Breast epithelium (tissue), 4 donors: ENCODE results near the gene HPCAL1. TPM values are rescaled to one million over a fixed set of nuclear protein-coding genes. Genes with fewer than 3 reads are reported as not detected.

Experiments
- DNase-seq, 2 donors: peaks; one replicate each; pipeline ENCODE4 v3.0.0-alpha.2; 2019; ENCODE audit warnings: low spot score in 2 of 2
- H3K27ac ChIP-seq, 2 donors: fragments of 200-600 bp; sonication (generic) in 1 of 2; one replicate each; pipeline ENCODE4 v1.5.1; 2016 to 2019; ENCODE audit warnings: mild to moderate bottlenecking in 1 of 2
- H3K27me3 ChIP-seq, 2 donors: fragments of 200-600 bp; sonication (generic) in 1 of 2; one replicate each; pipeline versions ENCODE4 v1.5.1 to v1.6.0; 2017 to 2019; ENCODE audit warnings: control low read depth in 1 of 2, mild to moderate bottlenecking in 1 of 2
- H3K36me3 ChIP-seq: fragments of 200-600 bp; one replicate; pipeline ENCODE4 v1.5.1; 2019
- H3K4me1 ChIP-seq, 2 donors: fragments of 200-600 bp; sonication (generic); one replicate each; pipeline ENCODE4 v1.5.1; 2016 to 2019; ENCODE audit warnings: control low read depth in 1 of 2
- H3K4me3 ChIP-seq, 3 donors: fragments of 200-600 bp; sonication (generic); 1 replicate in 2 of 3; 2 replicates in 1 of 3; pipeline ENCODE4 v1.5.1; 2016 to 2019; ENCODE audit warnings: mild to moderate bottlenecking in 3 of 3, moderate library complexity in 2 of 3
- H3K9me3 ChIP-seq, 2 donors: fragments of 200-600 bp; sonication (generic) in 1 of 2; one replicate each; pipeline ENCODE4 v1.5.1; 2016 to 2019; ENCODE audit warnings: control low read depth in 1 of 2
- CTCF ChIP-seq, 3 donors: fragments of 450-650 bp; IDR thresholded peaks; one replicate each; pipeline ENCODE4 v1.5.1; 2016 to 2017; ENCODE audit warnings: antibody characterized with exemption in 3 of 3, mild to moderate bottlenecking in 3 of 3, moderate library complexity in 3 of 3
- POLR2A ChIP-seq: fragments of 450-650 bp; IDR thresholded peaks from one replicate; pipeline ENCODE4 v1.6.1; 2016; ENCODE audit warnings: antibody characterized with exemption, mild to moderate bottlenecking, moderate library complexity
- POLR2AphosphoS5 ChIP-seq, 3 donors: sonication (generic); formaldehyde crosslinking; IDR thresholded peaks; one replicate each; pipeline ENCODE4 v1.6.1; 2017; ENCODE audit warnings: antibody characterized with exemption in 3 of 3
- intact Hi-C: fragments of 100-400 bp; cut with DNase I; formaldehyde crosslinking; loops from one replicate; pipeline ENCODE4 v1.15.1; 2023; ENCODE audit warnings: low total_unique reads
- total RNA-seq, 3 donors: library from RNA; depleted of rRNA; stranded (reverse); fragments of >200 nt; gene quantifications; one replicate each; pipeline ENCODE4 v1.1.0, GENCODE V29; 2016

HPCAL1 gene
- total RNA-seq, 3 donors from 2014 or later, result 38.6 to 41.9 (median 41.6) TPM

GRCh38 chr2:10345813-10346212, 43.1 kb downstream of the HPCAL1 start:
- Histone ChIP-seq H3K9me3 (no peaks in the 10 kb centered on the region), H3K4me1 (no peaks in the 10 kb centered on the region), H3K36me3 (no peaks in the 10 kb centered on the region), H3K27me3 (no peaks in the 10 kb centered on the region), H3K27ac (no peak overlapping the region), H3K4me3 (no peak overlapping the region)
- intact Hi-C loops, result loop anchor here (2.0 kb wide), 1 partner anchor 55 kb away; no protein-coding TSS in a partner anchor
- no peak for DNase-seq
- no peak for TF ChIP-seq CTCF (IDR thresholded peaks at IDR 0.05)
- TF ChIP-seq POLR2A, result no peak
- TF ChIP-seq POLR2AphosphoS5 (IDR thresholded peaks at IDR 0.05), result no peak

GRCh38 chr2:10346929-10347561, 44.3 kb downstream of the HPCAL1 start:
- intact Hi-C loops, result no loop called here
- Histone ChIP-seq H3K9me3 (no peaks in the 10 kb centered on the region), H3K36me3 (no peaks in the 10 kb centered on the region), H3K4me1 (no peaks in the 10 kb centered on the region), H3K27ac (peak overlapping the region in 1 of 2 donors; percentile 16), H3K27me3 (no peaks in the 10 kb centered on the region), H3K4me3 (no peak overlapping the region)
- DNase-seq, result no peak
- TF ChIP-seq POLR2AphosphoS5 (IDR thresholded peaks at IDR 0.05) (no peak), POLR2A (no peak), CTCF (IDR thresholded peaks at IDR 0.05) (no peak)

- peak overlapping the region in 1 of 2 donors; percentile 16 for H3K27ac ChIP-seq
- intact Hi-C loops, result no loop called here
- no peak overlapping the region for H3K4me3 ChIP-seq
- H3K4me1 ChIP-seq, result no peaks in the 10 kb centered on the region
- no peak for DNase-seq
- H3K27me3 ChIP-seq, result no peaks in the 10 kb centered on the region
- H3K36me3 ChIP-seq, result no peaks in the 10 kb centered on the region
- TF ChIP-seq POLR2A (no peak), CTCF (IDR thresholded peaks at IDR 0.05) (no peak), POLR2AphosphoS5 (IDR thresholded peaks at IDR 0.05) (no peak)
- H3K9me3 ChIP-seq, result no peaks in the 10 kb centered on the region
Measured at GRCh38 chr2:10347562-10347948, 44.9 kb downstream of the HPCAL1 start.

DNA sequence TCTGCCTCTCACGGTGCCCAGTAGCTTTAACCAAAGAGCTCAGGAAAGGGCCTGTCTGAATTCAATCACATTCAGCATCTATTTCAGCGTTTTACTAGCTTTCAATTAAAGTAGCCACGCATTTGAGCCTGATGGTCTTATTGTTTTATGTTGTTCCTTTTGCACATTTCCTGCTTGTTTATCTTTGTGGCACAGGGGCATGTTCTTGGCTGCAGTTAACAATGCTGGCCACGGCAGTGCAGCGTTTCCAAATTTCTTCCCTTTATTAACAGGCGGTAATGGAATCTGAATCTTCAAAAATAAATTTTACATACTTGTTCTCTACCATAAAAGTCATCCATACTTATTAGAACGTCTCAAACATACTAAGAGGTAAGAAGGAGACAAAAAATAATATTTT, 46.2 kb downstream of the HPCAL1 start:
- DNase-seq, result no peak
- no peak for TF ChIP-seq POLR2AphosphoS5 (IDR thresholded peaks at IDR 0.05)
- intact Hi-C loops, result no loop called here
- Histone ChIP-seq H3K9me3 (no peaks in the 10 kb centered on the region), H3K4me1 (no peaks in the 10 kb centered on the region), H3K27me3 (no peaks in the 10 kb centered on the region), H3K36me3 (no peaks in the 10 kb centered on the region), H3K27ac (no peak overlapping the region), H3K4me3 (no peak overlapping the region)

GRCh38 chr2:10350761-10351160, 48.1 kb downstream of the HPCAL1 start:
- H3K4me1 ChIP-seq, result no peaks in the 10 kb centered on the region
- intact Hi-C loops, result no loop called here
- H3K27me3 ChIP-seq, result no peaks in the 10 kb centered on the region
- H3K27ac ChIP-seq, result no peak overlapping the region
- no peak overlapping the region for H3K4me3 ChIP-seq
- TF ChIP-seq CTCF (IDR thresholded peaks at IDR 0.05) (no peak), POLR2AphosphoS5 (IDR thresholded peaks at IDR 0.05) (no peak), POLR2A (no peak)
- H3K36me3 ChIP-seq, result no peaks in the 10 kb centered on the region
- DNase-seq, result no peak
- no peaks in the 10 kb centered on the region for H3K9me3 ChIP-seq
